ENCODE results near the gene EMX1. TPM values are rescaled to one million over a fixed set of nuclear protein-coding genes. Genes with fewer than 3 reads are reported as not detected.

The EMX1 gene
- total RNA-seq, result 0.16 and 0.51 TPM in 2 replicates

GRCh38 chr2:72917138-72917876, at the start of gene EMX1:
TSS of gene EMX1 (plus strand) at chr2:72917519. CDS start at chr2:72917853, 334 bp downstream.

GRCh38 chr2:72887032-72887739, 30.1 kb upstream of the EMX1 start, which contains the start of gene SPR:
TSS of gene SPR (plus strand) at chr2:72887408. CDS start at chr2:72887433, 25 bp downstream.

Other genes with a start within 250 kb of the EMX1 start
- gene EXOC6B, start 91.5 kb upstream of the EMX1 start, total RNA-seq, result 15.8 and 24.7 TPM in 2 replicates
- gene SPR, start 30.1 kb upstream of the EMX1 start, total RNA-seq, result 22.7 and 26.0 TPM in 2 replicates
- gene SFXN5, start 154.2 kb downstream of the EMX1 start, total RNA-seq, result 7.0 and 10.3 TPM in 2 replicates
- 29.0 and 39.8 TPM in 2 replicates for gene RAB11FIP5, start 195.4 kb downstream of the EMX1 start, total RNA-seq

Data from mesangial cell (primary cell).